HG03565 (cell line): ENCODE results near the gene CTBP1.

Source experiments
- ATAC-seq: cut with Tn5 transposase; IDR thresholded peaks from one replicate; pipeline ENCODE4 v1.9.1; 2021; ENCODE audit warnings: mild to moderate bottlenecking, moderate library complexity; ENCODE audit not compliant: unreplicated experiment

Gene CTBP1

DNA sequence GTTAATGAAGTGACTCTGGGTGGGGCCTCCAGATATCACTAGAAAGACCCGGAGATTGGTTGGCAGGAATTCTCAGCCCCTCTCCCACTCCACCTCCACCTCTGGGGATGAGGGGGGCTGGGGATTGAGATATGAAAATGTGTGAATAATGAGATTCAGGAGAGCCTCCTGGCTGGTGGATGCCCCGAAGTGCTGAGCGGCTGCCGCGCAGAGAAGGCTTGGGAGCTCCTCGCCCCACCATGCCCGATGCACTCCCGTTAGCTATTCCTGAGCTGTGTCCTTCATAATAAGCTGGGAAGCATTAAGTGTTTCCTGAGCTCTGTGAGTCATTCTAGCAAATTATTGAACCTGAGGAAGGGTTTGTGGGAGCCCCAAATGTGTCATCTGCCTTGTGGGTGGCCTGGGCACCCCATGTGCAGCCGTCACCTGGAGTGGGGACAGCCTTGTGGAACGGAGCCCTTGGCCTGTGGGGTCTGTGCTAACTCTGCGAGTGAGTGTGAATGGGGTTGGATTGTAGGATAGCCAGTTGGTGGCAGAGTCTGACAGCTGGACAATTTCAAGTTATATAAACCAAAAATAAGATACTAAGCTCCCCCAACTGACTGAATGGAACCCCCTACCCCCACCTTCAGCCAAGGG, 36.3 kb upstream of the CTBP1 start:
- no peak for ATAC-seq

DNA sequence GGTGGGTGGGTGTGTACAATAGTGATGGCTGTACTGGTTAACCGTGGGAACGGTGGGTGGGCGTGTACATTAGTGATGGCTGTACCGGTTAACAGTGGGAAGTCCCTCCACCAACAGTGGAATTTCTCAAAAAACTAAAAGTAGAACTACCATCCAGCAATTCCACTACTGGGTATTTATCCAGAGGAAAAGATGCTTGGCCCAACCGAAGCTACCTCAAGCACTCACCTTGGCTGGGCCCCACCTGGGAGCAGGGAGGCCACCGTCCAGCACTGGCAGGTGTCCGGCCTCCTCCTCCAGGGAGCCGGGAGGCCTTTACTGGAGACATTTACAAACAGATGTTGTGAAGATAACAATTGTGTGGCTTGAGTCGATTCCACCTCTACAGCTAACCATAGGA, 34.8 kb upstream of the CTBP1 start:
- no peak for ATAC-seq

DNA sequence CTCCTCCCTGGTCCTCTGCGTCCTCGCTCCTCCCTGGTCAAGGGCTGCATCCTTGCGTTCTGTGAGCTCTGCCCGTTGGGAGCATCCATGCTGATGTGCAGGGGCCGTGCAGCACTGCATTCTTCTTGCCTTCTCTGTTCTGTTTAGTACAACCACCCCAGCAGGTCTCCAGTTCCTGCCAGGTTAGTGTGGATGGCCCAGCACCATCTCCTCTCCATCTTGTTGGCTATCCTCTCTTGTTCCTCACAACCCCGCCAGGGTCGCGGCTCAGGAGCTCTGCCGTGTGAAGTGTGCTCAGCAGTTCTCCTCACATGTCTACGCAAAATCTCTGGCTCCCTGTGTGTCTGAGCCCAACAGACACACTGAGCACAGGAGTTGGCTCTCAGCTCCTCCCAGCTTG, 30.3 kb upstream of the CTBP1 start:
- no peak for ATAC-seq

DNA sequence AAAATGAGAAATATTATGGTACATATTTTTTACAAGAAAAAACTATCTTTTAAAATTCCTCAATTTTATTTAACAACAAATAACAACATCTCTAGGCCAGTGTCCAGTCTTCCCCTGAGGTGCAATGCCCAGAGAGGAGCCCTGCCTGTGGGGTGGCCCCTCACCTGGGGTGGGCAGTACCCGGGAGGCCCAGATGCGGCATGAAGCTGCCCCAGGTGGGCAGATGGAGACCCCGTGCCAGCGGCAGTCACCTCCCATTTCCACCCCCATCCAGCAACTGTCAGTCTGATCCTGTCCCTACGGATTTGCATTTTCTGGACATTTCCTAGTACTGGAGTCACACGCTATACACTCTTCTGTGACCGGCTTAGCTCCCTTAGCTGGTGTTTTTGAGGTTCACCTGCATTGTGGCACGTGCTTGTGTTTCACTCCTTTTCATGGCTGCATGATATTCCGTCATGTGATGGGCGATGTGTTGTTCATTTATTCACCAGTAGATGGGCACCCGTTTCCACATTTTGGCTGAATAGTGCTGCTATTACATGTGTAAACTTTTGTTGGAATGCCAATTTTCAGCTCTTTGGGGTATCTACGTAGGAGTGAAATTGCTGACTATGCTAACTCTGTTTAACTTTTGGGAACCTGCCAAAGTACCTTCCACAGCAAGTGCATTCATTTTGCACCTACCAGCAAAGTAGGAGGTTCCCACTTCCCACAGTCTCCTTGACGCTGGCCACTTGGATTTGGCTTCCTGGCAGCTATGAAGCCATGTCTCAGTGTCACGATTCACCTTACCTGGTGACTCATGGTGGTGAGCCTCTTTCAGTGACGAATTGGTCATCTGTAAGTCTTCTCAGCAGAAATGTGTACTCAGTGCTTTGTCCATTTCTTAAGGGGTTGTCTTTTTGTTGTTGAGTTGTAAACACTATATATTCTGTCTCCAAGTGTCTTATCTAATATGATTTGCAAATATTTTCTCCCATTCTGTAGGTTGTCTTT, 29.0 kb upstream of the CTBP1 start:
- ATAC-seq, result no peak

DNA sequence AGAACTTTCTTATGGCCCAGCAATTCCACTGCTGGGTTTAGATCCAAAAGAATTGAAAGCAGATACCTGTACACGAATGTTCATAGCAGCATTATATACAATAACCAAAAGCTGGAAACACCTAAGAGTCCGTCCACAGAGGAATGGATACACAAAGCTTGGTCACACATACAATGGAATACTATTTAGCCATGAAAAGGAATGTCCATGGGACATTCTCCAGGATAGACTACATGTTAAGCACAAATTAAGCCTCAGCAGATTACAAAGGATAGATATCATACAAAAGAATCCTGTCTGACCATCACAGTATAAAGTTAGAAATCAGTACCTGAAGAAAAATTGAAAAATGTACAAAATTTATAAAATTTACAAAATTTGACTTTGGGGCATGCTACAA, 28.1 kb upstream of the CTBP1 start:
- ATAC-seq, result no peak

DNA sequence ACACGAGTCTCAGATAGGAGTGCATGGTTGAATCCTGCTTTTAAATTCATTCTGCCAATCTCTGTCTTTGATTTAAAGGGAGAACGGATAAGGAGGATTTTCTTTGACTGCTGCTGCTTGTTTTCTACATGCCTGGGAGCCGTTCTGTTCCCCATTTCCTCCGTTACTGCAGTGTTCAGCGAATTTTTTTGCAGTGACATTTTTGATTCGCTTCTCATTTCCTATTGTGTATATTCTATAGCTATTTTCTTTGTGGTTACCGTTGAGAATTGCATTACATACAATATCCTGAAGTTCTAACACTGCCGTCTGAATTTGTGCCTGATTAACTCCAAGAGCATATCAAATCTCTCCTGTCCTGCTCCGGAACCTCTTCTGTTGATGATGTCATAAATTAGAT, 25.9 kb upstream of the CTBP1 start:
- ATAC-seq, result no peak

DNA sequence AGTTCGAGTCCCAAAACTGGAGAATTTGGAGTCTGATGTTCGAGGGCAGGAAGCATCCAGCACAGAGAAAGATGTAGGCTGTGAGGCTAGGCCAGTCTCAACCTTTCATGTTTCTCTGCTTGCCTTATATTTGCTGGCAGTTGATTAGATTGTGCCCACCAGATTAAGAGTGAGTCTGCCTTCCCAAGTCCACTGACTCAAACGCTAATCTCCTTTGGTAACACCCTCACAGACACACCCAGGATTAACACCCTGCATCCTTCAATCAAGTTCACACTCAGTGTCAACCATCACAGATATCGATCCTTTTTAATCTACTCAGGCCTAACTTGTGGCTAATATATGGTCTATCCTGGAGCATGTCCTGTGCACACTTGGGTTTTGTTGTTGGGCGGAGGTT, 22.8 kb upstream of the CTBP1 start:
- no peak for ATAC-seq

DNA sequence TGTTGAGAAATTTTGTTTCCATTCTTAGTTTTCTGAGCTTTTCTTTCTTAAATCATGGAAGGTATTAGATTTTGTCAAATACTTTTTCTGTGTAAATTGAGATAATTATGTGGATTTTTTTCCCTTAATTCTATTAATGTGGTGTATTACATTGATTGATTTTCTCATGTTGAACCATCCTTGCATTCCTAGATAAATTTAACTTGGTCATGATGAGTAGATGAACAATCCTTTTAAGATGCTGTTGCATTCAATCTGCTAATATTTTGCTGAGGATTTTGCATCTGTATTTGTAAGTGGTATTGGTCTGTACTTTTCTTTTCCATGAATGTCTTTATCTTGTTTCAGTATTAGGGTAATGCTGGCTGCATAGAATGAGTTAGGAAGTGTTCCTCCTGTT, 20.3 kb upstream of the CTBP1 start:
- no peak for ATAC-seq

DNA sequence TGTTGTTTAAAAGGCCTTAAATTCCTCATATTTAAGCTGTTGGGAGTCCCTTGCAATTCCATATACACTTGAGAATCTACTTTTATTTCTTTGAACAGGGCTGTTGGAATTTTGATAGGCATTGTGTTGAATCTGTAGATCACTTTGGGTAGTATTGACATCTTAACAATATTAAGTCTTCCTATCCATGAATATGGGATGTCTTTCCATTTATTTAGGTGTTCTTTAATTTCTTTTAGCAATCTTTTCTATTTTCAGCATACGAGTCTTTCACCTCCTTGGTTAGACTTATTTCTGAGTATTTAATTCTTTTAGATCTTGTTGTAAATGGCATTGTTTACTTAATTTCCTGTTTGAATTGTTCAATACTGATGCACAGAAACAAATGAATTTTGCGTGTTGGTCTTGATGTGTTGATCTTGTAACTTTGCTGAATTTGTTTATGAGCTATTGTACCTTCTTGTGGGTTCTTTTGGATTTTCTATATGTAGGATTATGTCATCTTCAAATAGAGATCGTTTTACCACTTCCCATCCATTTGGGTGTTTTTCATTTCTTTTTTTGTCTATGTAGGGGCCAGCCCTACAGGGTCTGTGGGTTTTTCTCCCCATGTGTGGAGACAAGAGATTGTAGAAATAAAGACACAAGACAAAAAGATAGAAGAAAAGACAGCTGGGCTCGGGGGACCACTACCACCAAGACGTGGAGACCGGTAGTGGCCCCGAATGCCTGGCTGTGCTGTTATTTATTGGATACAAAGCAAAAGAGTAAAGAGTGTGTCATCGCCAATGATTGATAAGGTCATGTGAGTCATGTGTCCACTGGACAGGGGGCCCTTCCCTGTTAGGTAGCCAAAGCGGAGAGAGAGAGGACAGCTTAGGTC, 18.2 kb upstream of the CTBP1 start:
- no peak for ATAC-seq

DNA sequence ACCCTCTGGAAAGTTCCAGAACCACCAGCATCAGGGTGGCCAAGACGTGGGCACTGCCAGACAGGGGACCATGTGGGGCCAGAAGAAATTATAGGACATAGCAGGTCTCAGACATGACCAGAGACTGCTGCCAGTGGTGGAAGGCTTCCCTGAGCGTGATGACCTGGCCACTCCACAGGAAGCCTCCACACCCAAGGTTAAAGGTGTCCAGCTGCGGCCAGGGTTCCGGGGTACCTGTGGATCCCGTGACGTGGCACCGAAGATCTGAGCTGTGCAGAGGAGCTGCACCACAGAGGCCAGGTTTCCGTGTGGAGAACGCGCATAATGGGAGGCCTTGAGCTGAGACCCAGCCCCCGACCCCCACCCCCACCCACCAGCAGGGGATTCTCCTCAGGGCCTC, 16.4 kb upstream of the CTBP1 start:
- ATAC-seq, result no peak

DNA sequence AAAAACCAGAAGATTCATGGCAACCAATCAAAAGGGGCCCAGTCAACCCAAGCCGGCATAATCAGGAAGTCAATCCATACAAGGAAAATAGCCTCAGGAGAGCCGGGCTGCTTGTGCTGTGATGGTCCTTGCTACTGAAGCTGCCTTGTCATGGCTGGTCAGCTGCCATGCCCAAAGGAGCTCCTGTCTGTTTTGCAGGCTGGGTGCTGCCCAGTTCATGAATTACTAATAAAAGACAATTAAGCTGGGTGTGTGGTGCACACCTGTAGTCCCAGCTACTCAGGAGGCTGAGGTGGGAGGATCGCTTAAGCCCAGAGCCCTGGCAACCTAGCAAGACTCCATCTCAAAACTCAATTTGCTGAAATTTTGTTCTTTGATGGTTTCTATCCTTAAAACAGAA, 16.0 kb upstream of the CTBP1 start:
- ATAC-seq, result no peak

DNA sequence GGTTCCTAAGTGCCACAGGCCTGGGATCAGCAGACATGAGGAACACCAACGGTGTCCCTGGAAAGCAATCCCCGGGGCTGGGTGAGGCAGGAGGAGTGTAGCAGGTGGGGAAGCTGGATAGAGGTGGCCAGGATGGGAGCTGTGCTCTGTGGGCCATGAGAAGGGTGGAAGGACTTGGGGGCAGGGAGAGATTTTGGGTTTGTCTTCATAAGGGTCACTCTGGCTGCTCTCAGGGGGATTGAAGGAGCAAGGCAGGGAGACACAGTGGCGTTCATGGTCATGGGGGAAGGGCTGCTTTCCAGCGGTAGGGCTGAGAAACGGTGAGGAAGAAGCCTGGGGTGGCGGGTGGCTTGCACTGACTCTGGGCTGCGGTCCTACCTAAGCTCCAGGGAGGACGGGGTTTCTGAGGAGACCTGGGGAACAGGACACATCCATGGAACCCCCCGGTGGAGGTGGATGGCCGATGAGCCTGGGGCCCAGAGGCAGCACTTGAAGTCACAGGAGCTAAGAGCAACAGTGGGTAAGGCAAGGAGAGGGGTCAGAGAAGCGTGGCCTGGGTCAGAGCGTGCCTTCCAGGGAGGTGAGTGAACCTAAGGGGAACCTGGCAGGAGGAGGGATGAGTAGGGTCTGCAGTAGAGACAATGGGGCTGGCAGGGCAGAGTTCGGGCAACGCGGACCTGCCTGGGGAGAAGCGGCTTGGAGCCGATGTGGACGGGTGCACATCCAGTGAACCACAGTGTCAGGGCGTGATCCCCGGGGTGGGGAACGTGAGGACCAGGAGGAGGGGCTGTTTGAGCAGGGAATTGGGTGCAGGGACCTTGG, 12.4 kb upstream of the CTBP1 start:
- ATAC-seq, result no peak

DNA sequence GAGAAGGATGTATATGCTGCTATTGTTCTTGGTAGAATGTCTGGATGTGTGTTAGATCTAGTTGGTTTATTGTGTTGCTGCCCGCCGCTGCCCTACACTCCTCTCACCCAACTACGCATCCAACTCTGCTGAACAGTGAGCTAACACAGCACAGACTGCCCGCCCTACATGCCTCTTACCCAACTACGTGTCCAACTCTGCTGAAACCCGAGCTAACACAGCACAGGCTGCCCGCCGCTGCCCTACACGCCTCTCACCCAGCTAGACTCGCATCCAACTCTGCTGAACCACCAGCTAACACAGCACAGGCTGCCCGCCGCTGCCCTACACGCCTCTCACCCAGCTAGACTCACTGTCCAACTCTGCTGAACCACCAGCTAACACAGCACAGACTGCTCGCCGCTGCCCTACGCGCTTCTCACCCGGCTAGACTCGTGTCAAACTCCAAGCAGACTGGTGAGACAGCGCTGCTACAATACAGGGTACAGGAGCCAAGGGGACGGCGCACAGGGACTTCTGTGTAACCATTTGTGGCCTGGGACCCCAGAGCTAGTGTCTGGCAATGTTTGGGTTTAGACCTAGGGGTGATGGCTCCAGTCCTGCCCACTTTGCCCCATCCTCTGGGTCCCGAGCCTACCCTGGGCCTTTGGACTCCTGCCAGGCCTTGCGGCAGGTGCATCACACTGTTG, 11.6 kb upstream of the CTBP1 start:
- ATAC-seq, result no peak

DNA sequence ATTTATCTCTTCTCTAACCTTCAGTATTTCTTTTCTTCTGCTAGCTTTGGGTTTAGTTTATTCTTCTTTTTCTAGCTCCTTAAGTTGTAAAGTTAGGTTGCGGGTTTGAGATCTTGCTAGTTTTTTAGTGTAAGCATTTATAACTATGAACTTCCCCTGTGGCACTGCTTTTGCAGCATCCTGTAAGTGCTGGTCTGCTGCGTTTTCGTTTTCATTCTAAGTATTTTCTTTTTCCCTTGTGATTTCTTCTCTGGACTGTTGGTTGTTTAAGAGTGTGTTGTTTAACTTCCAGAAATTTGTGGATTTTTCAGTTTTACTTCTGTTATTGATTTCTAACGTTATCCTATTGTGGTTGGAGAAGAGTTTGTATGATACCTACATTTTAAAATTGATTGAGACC, 11.0 kb upstream of the CTBP1 start:
- no peak for ATAC-seq

DNA sequence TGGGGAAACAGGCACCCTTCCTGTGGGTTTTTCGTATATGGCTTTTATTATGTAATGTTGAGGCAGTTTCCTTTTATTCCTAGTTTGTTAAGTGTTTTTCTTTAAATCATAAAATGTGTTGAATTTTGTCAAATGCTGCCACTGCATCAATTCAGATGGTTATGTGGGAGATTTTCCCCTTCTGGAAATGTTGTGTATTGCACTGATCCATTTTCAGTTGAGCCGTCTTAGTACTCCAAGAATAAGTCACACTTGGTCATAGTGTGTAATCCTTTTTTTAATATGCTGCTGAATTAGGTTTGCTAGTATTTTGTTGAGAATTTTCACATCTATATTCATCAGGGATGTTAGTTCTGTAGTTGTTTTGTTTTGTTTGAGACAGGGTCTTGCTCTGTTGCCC, 9.5 kb upstream of the CTBP1 start:
- ATAC-seq, result no peak

DNA sequence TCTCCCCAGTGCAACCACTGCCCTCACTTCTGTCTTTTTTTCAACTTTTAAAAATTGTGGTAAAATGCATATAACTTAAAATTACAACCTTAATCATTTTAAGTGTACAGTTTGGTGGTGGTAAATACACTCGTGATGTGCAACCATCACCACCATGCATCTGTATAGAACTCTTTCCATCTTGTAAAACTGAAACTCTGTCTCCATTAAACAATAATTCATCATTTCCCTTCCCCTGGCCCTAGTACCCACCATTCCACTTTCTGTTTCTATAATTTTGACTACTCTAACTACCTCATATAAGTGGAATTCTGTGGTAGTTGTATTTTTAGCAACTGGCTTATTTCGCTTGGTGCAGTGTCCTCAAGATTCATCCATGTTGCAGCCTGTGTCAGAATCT, 6.8 kb upstream of the CTBP1 start:
- ATAC-seq, result no peak

DNA sequence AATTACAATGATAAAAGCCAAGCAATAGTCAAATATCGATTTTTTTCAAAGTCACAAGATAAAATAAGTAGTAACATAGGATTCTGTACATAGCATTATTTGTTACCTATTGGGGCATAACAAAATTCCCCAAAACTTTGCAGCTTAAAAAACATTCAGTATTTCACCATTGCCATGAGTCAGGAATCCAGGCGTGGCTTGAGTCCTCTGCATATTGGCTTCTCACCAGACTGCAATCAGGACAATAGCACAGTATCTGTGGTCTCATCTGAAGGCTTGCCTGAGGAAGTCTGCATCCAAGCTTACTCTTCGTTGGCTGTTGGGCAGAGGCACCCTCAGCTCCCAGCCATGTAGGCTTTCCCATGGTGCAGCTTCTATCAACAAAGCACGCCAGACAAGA, 6.2 kb upstream of the CTBP1 start:
- no peak for ATAC-seq

DNA sequence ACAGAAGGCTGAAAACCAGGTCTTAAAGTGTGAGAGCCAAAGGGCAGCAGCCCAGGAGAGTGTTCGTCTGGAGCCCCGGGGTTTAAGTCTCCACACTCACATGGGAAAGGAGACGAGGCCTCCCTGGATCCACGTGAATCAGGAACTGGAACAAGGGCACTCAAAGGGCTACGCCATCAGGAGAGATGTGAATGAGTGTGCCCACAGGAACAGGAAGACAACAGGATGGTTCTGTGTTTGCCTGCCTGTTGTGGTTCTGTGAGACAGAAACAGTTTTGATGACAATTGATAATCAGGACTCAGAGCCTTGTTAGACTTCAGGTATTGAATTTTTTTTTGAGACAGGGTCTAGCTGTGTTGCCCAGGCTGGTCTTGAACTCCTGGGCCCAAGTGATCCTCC, 4.9 kb upstream of the CTBP1 start:
- ATAC-seq, result no peak

DNA sequence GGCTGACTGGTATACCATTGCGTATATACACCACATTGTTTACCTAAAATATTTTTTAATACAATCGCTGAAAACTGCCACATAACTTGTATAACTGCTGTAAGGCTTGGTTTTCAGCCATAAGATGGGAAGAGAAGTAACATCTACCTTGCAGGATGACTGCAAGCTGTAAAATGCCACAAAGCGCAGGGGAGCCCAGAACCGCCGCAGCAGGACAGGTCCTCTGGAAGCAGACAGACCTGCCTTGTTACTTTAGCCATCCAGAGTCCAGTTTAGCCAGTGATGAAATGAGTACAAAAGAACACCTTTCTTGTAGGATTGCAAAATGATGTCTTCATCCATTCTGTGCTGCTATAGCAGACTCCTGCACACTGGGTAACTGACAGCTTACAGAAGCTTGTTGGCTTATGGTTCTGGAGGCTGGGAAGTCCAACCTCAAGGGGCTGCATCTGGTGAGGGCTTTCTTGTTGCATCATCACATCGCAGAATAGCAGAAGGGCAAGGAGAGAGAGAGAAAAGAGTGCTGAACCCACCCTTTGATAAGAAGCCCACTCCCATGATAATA, 4.1 kb upstream of the CTBP1 start:
- ATAC-seq, result no peak

DNA sequence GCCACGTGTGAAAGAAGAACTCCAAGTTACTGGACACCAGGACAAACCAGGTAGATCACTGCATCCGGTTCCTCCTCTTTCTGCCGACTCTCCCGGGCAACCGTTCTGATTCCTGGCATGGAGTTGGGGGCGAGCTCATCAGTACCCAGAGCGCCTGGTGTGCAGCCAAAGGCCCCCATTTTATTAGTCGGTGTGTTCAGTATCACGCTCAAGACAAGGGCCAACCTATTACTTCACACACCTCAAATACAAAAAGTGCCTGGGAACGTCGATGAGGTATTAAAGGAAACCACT, 2.8 kb upstream of the CTBP1 start:
- no peak for ATAC-seq
